Activated CD4-positive, alpha-beta T cell treated with anti-CD3 and anti-CD28 coated beads, Interleukin-2, amount 10 ng/mL, durations not matched to agents 24 days and 14 days (primary cell): Measurements from ENCODE around the gene JOSD2. TPM values are rescaled to one million over a fixed set of nuclear protein-coding genes. Genes with fewer than 3 reads are reported as not detected.

Experiments used
- DNase-seq: peaks from one replicate; pipeline ENCODE4 v3.0.0; 2022
- H3K27ac Mint-ChIP-seq: one replicate; pipeline ENCODE4 v1.8.0; 2022; ENCODE audit warnings: mild to moderate bottlenecking, mixed read lengths
- H3K27me3 Mint-ChIP-seq: one replicate; pipeline ENCODE4 v1.8.0; 2022; ENCODE audit warnings: mixed read lengths
- H3K36me3 Mint-ChIP-seq: one replicate; pipeline ENCODE4 v1.8.0; 2022; ENCODE audit warnings: low read depth, mild to moderate bottlenecking, mixed read lengths
- H3K4me1 Mint-ChIP-seq: one replicate; pipeline ENCODE4 v1.8.0; 2021; ENCODE audit warnings: mixed read lengths
- H3K4me3 Mint-ChIP-seq: one replicate; pipeline ENCODE4 v1.8.0; 2022; ENCODE audit warnings: mild to moderate bottlenecking, moderate library complexity, mixed read lengths
- H3K9me3 Mint-ChIP-seq: one replicate; pipeline ENCODE4 v1.8.0; 2021; ENCODE audit warnings: mixed read lengths
- intact Hi-C: fragments of 100-400 bp; cut with micrococcal nuclease; formaldehyde crosslinking; loops from one replicate; pipeline ENCODE4 v1.15.1; 2023
- total RNA-seq: library from RNA; stranded (reverse); gene quantifications from 2 replicates; pipeline ENCODE4 v1.2.3, GENCODE V29; 2022

Gene JOSD2
- total RNA-seq, 1 donor from 2014 or later, result 41.7 TPM

DNA sequence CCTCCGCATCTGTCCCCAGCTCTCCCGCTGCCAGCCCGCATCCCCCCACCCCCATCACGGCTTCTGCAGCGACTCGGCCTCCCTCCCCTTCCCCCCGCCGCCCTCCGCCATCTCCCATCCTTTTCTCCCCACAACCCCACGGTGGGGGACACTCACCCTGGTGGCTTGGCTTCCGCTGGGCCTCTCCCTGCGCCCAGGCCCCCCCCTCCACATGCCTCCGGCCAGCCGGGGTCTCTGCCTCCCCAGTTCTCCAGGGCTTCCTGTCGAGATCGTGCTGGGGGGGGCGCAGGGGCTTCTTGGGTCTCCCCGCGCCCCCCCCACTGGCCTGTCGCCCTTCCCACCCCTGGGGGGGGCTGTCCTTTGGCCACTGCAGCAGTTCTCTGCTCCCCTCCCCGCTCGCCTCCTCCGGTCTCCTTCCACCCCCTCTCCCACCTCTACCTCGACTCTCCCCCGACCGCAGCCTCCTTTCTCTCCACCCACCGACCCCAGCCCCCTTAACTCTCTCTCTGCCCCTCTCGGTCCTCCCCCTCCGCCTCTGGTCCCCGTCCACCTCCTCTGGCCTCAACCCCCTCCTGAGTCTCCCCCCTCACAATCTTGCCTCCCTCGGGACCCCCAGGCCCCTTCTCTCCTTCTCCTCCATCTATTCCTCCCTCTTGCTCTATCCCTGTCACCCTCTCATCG is 40.2 kb upstream of the JOSD2 start:
- H3K9me3 Mint-ChIP-seq, result no peaks in the 10 kb centered on the region
- intact Hi-C loops, result no loop called here
- DNase-seq, result no peak
- H3K27me3 Mint-ChIP-seq, result peaks cover 42% of the 10 kb centered on the region
- H3K4me1 Mint-ChIP-seq, result no peaks in the 10 kb centered on the region
- H3K27ac Mint-ChIP-seq, result no peak overlapping the region
- H3K4me3 Mint-ChIP-seq, result no peak overlapping the region
- H3K36me3 Mint-ChIP-seq, result no peaks in the 10 kb centered on the region

- Mint-ChIP-seq H3K4me3 (no peak overlapping the region), H3K4me1 (no peaks in the 10 kb centered on the region), H3K27ac (no peak overlapping the region), H3K9me3 (no peaks in the 10 kb centered on the region), H3K36me3 (no peaks in the 10 kb centered on the region), H3K27me3 (peaks cover 38% of the 10 kb centered on the region)
- intact Hi-C loops, result no loop called here
- DNase-seq, result no peak
Observed at GRCh38 chr19:50550594-50550966, 39.6 kb upstream of the JOSD2 start.

GRCh38 chr19:50549927-50550593 is 39.1 kb upstream of the JOSD2 start:
- Mint-ChIP-seq H3K27me3 (peaks cover 33% of the 10 kb centered on the region), H3K9me3 (no peaks in the 10 kb centered on the region), H3K4me3 (no peak overlapping the region), H3K4me1 (no peaks in the 10 kb centered on the region), H3K36me3 (no peaks in the 10 kb centered on the region), H3K27ac (no peak overlapping the region)
- intact Hi-C loops, result no loop called here
- DNase-seq, result no peak

DNA sequence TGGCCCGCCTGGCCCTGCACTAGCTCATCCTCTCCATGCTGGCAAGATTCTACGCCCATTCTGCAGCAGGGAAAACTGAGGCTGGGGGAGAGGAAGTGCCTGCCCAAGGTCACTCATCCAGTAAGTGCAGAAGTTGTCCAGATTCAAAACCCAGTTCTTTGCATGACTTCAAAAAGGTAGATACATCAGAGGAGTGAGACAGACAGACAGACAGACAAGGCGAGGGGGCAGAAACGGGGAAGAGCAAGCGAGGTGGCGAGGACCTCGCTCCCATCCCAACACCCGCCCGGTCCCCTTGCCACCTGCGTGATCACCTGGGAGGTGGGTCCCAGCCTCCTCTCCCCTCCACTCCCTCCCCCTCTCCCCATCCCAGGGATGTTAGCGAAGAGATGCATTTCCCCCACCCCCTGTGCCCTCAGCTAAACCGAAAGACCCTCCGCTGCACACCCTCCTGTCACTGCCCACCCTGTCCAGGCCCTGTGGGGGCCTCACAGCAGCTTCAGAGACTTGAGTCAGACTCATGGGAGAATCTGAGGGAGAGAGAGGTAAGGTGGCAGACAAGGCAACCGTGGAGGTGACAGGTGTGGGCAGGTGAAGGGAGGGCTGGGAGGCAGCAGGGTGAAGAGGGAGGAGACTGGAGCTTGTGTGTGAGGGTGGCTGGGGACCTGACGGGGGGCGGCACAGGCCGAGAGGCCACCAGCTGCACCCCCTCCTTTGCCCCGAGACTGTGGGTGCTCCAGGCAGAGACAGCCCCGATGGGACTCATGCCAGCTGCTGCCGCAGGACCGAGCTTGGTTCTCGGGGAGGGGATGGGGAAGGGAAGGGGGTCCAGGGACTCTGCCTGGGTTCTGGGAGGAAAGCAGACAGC is 38.3 kb upstream of the JOSD2 start:
- Mint-ChIP-seq H3K4me1 (no peaks in the 10 kb centered on the region), H3K9me3 (no peaks in the 10 kb centered on the region), H3K36me3 (no peaks in the 10 kb centered on the region), H3K27me3 (peaks cover 29% of the 10 kb centered on the region), H3K27ac (no peak overlapping the region), H3K4me3 (no peak overlapping the region)
- intact Hi-C loops, result no loop called here
- DNase-seq, result no peak

DNA sequence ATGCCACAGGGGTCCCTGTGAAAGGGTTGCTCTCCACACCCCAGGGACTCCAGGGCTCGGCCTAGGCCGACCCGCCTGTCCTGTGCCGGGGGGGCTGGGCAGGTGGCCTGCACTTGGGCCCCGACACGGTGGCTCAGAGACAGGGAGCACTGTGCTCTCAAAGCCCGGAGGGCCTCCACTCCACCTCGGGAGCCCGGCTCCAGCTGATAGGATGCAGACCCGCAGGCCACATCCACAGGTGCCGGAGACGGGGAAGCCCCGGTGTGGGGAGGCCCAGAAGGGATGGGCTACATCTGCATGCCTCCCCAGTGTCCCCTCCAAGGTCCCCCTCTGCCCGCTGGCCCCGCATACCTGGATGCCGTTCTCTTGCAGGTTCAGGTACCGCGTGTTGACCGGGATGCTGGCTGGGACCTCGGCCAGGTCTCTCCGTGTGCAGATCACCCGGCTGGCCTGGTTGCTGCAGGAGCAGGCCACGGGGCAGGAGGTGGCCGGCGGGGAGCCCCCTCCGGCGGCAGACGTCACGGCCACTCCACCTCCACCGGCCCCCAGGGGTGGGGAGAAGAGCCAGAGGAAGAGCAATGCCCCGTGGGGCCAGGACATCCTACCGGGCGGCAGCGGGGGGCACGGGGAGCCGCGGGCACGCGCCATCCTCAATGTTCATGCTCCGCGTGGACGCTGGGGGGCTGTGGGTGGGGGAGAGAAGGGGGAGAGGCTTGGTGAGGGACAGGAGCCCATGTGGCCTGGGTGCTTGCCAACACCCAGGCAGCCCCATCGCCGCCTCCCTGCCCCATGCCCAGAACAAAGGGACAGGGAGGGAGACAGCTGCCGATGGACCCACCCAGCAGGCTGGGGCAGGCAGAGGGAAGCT is 37.4 kb upstream of the JOSD2 start:
- no peaks in the 10 kb centered on the region for H3K4me1 Mint-ChIP-seq
- no peak overlapping the region for H3K4me3 Mint-ChIP-seq
- peaks cover 26% of the 10 kb centered on the region for H3K27me3 Mint-ChIP-seq
- DNase-seq, result no peak
- H3K9me3 Mint-ChIP-seq, result no peaks in the 10 kb centered on the region
- no peak overlapping the region for H3K27ac Mint-ChIP-seq
- intact Hi-C loops, result no loop called here
- no peaks in the 10 kb centered on the region for H3K36me3 Mint-ChIP-seq

- Mint-ChIP-seq H3K4me1 (no peaks in the 10 kb centered on the region), H3K9me3 (no peaks in the 10 kb centered on the region), H3K27ac (no peak overlapping the region), H3K36me3 (no peaks in the 10 kb centered on the region), H3K4me3 (no peak overlapping the region), H3K27me3 (peaks cover 18% of the 10 kb centered on the region)
- no peak for DNase-seq
- intact Hi-C loops, result no loop called here
Observed at GRCh38 chr19:50547385-50548190, 36.6 kb upstream of the JOSD2 start.

- peaks cover 12% of the 10 kb centered on the region for H3K27me3 Mint-ChIP-seq
- H3K27ac Mint-ChIP-seq, result no peak overlapping the region
- no peaks in the 10 kb centered on the region for H3K9me3 Mint-ChIP-seq
- no peaks in the 10 kb centered on the region for H3K4me1 Mint-ChIP-seq
- H3K4me3 Mint-ChIP-seq, result no peak overlapping the region
- no peak for DNase-seq
- intact Hi-C loops, result no loop called here
- H3K36me3 Mint-ChIP-seq, result no peaks in the 10 kb centered on the region
Observed at GRCh38 chr19:50546527-50547221, 35.7 kb upstream of the JOSD2 start.

GRCh38 chr19:50542943-50543342 is 32.0 kb upstream of the JOSD2 start:
- Mint-ChIP-seq H3K4me3 (no peak overlapping the region), H3K9me3 (no peaks in the 10 kb centered on the region), H3K36me3 (no peaks in the 10 kb centered on the region), H3K27ac (no peak overlapping the region), H3K27me3 (no peaks in the 10 kb centered on the region), H3K4me1 (no peaks in the 10 kb centered on the region)
- no peak for DNase-seq
- intact Hi-C loops, result no loop called here

DNA sequence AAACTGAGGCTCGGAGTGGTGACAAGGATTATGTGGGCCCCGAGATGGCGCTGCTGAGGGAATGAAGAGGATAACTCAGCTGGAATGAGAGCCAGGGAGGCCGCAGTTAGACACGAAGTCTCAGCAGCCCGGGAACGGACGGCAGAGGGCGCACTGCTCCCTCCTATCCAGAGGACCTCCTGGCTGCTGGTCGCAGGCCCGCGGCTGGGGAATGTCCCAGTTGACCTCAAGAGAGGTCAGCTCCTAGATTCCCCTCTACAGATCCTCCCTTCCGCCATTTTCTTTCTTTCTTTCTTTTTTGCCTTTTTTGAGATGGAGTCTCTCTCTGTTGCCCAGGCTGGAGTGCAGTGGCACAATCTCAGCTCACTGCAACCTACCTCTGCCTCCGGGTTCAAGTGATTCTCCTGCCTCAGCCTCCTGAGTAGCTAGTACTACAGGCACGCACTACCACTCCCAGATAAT is 26.8 kb upstream of the JOSD2 start:
- no peak overlapping the region for H3K27ac Mint-ChIP-seq
- no peaks in the 10 kb centered on the region for H3K9me3 Mint-ChIP-seq
- no peak overlapping the region for H3K4me3 Mint-ChIP-seq
- peak; percentile 88 for DNase-seq
- intact Hi-C loops, result loop anchor here (1.0 kb wide), 1 partner anchor 246 kb away; no protein-coding TSS in a partner anchor
- no peaks in the 10 kb centered on the region for H3K36me3 Mint-ChIP-seq
- H3K4me1 Mint-ChIP-seq, result no peaks in the 10 kb centered on the region
- H3K27me3 Mint-ChIP-seq, result no peaks in the 10 kb centered on the region

DNA sequence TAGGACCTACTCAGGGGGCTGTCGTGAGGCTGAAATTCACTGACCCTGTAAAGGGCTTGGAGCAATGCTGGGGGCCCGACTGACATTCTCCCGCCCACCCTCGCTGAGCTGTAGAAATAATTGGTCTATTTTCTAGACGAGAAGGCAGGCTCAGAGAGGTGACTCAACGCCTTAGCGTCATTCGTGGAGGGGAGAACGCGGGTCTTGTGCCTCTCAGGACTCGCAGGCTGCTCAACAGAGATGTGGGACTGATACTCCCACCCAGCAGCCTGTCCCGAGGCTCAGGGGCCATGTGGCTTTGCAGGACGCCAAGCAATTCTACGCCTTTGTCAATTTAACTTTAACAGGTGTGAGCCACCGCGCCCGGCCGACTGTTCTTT is 26.3 kb upstream of the JOSD2 start:
- H3K36me3 Mint-ChIP-seq, result no peaks in the 10 kb centered on the region
- H3K4me1 Mint-ChIP-seq, result no peaks in the 10 kb centered on the region
- peaks cover 3% of the 10 kb centered on the region for H3K9me3 Mint-ChIP-seq
- H3K27ac Mint-ChIP-seq, result no peak overlapping the region
- H3K4me3 Mint-ChIP-seq, result no peak overlapping the region
- H3K27me3 Mint-ChIP-seq, result no peaks in the 10 kb centered on the region
- intact Hi-C loops, result loop anchor here (1.0 kb wide), 1 partner anchor 246 kb away; no protein-coding TSS in a partner anchor
- DNase-seq, result no peak

DNA sequence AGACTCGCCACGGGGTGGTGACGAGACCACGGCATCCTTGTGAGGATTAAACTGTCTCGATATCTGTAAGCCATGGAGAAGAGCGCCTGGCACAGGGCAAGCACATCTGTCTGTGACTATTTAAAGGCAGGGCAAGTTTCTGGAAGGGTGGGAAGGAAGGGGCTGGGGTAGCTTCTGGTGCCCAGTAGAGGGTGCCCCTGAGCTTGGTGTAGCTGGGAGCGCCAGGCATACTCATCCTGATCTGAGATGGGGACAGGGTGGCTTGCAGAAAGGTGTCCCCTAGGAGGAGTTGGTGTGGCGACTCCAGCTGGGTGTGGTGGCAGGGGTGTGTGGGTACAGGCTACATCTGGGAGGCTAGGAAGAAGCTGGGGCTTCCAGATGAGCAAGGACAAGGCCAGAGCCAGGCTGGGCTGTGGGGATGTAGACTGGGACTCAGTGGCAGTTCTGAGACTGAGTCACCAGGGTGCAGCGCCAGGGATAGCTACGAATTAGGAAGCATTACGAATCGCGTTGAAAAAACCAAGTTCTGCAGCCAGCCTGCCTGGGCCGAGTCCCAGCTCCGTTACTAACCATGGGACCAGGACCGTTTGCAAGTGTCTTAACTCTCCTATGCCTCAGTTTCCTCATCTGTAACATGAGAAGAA is 25.8 kb upstream of the JOSD2 start:
- Mint-ChIP-seq H3K27ac (no peak overlapping the region), H3K27me3 (no peaks in the 10 kb centered on the region), H3K36me3 (no peaks in the 10 kb centered on the region), H3K4me1 (no peaks in the 10 kb centered on the region), H3K9me3 (peaks cover 4% of the 10 kb centered on the region), H3K4me3 (no peak overlapping the region)
- intact Hi-C loops, result loop anchor here (1.0 kb wide), 1 partner anchor 247 kb away; no protein-coding TSS in a partner anchor
- DNase-seq, result no peak

DNA sequence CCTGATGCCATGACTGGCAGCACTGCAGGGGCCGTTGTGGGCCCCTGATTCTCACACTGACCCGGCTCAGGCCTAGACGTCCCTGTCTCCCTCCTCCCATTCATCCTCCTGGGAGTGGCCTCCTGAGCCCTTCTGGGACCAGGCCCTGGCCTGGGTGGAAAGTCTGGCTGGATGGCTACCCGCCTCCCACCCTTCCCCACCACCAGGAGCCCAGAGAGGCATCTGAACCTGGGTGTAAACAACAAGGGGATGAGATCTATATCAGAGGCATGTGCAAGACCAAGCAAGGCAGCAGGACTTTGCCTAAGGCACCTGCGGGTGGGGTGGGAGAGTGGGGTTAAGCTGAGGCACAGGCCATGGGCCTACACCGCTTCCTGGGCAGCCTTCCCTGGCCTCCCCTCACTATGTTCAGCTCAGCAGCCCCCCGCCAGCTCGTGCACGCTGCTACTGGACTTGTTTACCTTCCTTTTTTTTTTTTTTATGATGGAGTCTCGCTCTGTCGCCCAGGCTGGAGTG is 24.7 kb upstream of the JOSD2 start:
- intact Hi-C loops, result no loop called here
- Mint-ChIP-seq H3K4me3 (no peak overlapping the region), H3K27ac (no peak overlapping the region), H3K36me3 (no peaks in the 10 kb centered on the region), H3K27me3 (no peaks in the 10 kb centered on the region), H3K4me1 (no peaks in the 10 kb centered on the region), H3K9me3 (peaks cover 4% of the 10 kb centered on the region)
- DNase-seq, result no peak
